ENCODE measurements around the gene RND3.

RND3 gene, protein sequence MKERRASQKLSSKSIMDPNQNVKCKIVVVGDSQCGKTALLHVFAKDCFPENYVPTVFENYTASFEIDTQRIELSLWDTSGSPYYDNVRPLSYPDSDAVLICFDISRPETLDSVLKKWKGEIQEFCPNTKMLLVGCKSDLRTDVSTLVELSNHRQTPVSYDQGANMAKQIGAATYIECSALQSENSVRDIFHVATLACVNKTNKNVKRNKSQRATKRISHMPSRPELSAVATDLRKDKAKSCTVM

DNA sequence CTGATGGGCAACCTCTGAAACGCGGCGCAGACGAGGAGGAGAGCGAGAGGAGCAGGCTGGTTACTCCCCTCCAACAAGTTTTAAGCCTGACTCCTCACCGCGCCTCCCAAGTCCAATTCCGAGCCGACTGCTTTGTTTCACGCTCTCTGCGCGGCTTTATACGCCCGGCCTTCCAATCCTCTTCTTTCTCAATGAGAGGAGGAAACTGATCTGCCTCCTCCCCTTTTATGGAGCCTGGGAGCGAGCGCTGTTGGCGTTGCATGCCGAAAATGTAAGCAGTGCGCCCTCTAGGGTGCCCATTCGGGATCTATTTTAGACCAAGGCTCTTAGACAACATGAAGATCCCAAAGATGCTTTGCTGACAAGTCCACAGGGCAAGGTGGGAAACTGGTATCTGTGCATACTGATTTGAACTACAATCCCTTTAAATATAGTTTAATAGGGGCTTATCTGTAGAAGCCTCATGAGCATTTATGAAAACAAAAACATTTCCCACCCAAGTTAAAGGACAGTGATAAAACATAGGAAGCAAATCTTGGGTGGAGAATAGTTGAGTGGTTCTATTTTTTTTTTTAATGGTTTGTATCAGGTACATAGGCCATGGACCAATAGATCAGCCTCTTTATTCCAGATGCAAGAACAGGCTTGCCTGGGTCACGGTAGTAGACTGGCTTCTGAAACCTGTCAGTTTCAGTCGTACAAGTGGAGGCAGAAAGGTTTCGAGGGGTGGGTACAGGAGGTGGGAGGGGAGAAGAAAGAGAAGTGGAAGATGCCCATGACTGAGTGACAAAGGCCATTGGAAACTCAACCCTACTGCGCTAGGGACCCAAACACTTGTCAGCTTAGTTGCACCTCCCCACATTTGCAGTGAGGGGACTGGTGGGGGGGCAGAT, at the start of gene RND3:
Gene RND3 (minus strand): TSS at position 131 of the 893 bp plus-strand sequence. CDS start 250 bp downstream, outside the sequence.
- DNase-seq, result peak in 1 of 2 experiments; percentile 49

DNA sequence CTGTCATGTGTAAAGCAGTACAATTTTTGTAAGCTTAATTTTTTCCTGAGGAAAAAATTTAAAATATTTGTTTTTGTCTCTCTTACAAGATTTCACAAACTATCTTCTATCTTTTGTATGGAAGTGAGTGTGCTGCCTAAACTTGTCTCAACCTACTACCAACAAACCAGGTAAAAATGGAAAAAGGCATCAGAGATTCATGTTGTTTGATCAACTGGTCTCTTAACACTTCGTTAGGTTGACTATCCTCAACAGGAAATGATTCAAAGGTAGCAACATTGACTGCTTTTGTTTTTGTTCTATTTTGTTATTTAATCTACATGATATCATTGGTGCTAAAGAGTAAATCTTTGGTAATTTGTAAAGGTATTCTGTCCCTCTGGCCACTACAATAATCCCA, 47.7 kb upstream of the RND3 start:
- DNase-seq, result no peak

DNA sequence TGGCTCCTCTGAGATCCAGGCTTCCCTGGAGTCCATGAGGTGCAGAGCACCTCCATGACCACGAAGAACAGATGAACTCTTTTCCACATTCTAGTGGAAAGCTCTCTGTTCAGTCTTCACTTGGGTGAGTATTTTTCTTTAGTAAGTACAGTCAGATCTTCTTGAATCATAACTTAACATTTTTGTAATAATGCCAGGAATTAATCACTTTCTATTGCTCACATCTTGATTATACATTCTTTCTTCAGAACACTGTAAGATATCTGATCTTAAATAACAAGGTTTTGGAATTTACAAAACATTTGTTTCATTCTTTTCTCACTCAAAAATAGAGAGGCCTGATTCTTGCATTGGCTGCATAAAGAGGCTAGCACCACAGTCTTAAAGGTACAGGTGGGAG, 45.4 kb upstream of the RND3 start:
- DNase-seq, result no peak

DNA sequence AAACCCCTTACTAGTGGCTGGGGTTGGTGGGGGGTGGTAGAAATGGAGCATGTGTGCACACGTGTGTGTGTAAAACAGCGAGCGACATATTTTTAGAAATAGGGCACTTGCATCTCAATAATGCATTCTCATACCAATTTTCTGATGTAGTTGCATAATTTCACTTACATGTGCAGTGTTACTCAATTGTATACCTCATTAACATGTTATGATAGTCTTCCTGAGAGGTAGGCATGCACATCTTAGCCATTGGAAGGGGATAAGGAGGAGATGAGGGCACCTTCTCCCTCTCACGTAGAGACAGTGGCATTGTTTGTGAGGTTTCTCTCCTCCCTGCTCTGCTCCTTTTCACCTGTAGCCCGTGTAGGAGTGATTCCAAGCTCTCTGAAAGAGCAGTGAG, 44.6 kb upstream of the RND3 start:
- no peak for DNase-seq

DNA sequence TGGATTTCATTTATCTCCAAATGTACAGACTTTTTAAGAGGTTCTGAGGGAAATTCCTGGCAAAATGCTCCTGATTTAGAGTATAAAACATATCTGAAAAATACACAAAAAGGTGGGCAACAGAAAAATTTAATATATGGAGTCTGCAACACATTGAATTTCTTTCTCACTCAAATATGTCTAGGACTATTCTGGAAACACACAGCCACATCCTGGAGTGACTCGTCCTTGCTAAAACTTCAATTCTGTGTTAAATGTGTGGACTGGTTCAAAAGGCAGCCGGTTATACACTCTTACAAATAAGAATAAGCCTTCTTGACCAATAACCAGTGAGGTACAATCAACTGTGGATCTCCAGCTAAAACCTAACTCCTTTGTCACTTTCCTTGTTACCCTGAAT, 44.1 kb upstream of the RND3 start:
- no peak for DNase-seq

DNA sequence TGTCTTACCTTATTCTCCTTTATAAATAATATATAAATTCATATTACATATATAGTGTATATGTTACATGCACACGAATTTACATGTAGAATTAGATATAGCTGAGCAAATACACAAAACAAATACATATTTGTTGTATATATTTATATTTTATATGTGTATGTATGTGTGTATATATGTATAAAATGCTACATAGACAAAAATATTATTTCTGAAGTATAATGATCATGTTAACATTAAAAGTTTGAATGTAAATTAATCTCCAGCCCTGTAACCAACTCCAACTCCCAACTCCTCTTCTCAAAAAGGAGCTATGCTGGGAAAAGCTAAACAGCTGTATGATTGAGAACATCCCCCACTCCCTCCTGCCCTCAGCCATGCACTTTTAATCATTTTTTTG, 42.7 kb upstream of the RND3 start:
- DNase-seq, result no peak

DNA sequence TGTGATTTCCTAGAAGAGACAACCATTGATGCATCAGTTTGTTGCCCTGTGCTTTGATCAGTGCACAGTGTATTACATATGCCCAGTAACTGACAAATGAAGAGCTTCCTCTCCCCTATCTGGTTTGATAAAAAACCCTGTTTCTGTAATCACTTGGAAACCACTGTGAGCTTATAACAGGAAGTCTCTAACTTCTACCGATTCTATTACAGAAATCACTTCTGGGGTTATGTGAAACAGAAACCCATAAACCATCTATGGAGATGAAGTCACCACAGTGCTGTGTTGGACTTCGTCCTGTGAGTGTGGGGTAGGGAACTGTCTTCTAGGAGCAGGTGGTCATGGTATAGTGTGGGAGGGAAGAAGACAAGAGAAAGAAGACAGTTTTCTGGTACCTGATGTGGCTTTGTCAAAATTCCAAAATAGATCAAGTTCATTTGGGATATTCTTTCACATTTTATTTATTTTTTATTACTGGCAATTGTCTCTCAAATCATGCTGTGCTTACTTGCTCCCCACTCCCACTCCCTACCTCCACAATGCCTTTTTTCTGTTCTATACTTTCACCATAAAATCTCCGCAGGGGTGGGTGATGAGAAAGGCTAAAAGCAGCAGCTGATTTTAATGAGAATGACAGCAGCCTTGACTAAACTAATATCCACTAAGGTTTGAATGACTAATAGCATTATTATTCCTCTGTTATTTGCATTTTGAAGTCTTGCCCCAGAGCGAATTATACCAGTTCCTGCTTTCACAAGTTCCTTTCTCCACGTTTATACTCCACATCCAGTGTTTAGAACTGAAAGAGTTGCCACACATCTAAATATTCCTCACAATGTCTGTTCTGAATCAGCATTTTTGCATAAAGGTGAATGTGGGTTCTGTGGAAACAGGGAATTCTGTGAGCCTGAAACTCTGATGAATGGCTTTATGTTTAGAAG, 41.7 kb upstream of the RND3 start:
- DNase-seq, result no peak

DNA sequence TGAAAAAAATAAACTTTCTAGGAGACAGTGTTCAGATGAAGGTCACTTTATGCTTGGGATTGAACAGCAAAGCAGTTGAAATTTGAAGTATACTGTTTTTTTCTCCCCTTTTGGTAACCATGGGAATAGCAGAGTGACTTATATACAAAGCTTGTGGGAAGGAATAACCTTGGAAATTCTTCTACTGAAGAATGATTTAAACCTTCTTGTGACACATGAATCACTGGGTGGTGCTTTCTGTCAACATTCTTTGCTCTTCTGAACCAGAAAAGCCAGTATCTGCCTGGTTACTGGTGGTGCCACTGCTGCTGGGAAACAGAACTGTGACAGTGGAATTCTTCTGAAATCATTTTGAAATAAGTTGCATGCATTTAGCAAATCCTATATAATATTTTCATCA, 39.4 kb upstream of the RND3 start:
- DNase-seq, result no peak

DNA sequence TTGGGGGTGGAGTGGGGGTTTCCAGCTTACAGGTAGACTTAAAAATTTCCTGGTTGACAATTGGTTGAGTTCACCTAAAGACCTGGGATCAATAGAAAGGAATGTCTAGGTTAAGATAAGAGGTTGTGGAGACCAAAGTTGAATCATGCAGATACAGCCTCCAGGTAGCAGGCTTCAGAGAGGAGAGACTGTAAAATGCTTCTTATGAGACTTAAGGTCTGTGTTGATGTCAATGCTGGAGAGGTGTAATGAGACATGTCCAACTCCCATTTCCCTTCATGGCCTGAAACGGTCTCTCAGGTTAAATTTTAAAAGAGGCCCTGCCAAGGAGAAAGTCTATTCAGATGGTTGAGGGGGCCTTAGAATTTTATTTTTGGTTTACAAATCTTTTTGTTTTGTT, 38.5 kb upstream of the RND3 start:
- no peak for DNase-seq

DNA sequence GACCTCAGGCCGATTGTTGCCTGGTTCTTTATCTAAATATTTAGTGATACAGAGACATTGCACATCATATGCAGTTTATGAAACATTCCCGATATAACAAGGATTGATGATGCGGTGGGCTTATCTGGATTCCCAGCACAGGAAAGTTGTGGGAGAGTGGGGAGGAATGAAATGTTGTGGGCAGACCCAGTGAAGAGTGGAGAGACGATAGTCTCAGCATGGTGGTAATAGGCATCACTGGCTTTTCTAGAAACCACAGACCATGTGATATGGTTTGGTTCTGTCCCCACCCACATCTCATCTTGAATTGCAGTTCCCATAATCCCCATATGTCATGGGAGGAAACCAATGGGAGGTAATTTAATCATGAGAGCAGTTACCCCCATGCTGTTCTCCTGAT, 34.8 kb upstream of the RND3 start:
- DNase-seq, result no peak

DNA sequence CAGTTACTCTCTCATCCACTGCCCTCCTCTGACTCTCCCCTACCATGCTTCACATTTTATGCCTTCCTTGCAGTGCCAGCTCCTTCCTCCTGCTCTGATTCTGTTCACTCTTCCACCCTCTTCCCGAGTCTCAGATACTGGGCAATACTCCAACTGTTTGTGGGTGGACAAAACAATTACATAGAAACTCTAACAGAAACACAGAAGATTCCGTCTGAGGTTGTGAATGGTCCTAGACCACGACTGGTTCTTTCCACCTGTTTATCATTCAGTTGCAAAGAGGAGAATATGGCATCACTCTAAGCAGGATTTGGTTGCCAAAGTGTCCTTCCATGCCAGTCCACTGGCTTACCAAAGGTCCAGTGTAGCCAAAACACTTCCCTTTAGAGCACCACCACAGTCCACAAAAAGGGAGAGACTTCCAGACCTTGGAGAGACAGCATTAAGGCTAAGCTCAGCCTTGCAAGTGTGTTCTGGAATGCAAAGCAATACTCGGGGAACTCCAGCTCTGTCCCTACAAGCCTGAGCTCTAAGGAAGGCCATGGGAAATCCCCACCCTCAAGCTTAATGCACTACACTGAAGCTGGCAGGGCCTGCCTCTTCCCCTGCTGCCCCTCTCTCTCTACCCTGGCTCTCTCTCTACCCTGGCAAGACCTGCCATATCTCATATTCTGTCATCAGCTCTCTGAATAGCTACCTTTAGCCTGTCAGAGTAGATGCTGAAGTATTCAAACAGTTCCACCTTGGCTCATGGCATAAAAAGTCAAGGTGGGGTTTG, 33.6 kb upstream of the RND3 start:
- no peak for DNase-seq

DNA sequence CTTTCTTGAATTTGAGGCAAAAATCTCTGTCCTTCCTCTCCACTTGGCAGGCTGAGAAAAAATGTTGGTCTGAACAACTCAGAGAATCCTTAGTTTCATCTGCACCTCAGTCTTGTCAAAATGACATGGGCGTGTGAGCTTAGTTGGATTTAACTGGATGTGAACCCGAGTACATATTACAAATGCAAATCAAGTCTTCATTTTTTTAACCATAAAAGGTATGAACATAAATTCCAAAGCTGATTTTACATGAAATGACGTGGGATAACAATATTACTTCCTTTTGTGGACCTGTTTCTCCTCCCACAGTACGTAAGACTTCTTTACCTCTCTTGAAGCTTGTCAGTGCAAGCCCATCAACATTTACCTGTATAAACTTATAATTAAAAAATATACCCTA, 32.6 kb upstream of the RND3 start:
- DNase-seq, result no peak

DNA sequence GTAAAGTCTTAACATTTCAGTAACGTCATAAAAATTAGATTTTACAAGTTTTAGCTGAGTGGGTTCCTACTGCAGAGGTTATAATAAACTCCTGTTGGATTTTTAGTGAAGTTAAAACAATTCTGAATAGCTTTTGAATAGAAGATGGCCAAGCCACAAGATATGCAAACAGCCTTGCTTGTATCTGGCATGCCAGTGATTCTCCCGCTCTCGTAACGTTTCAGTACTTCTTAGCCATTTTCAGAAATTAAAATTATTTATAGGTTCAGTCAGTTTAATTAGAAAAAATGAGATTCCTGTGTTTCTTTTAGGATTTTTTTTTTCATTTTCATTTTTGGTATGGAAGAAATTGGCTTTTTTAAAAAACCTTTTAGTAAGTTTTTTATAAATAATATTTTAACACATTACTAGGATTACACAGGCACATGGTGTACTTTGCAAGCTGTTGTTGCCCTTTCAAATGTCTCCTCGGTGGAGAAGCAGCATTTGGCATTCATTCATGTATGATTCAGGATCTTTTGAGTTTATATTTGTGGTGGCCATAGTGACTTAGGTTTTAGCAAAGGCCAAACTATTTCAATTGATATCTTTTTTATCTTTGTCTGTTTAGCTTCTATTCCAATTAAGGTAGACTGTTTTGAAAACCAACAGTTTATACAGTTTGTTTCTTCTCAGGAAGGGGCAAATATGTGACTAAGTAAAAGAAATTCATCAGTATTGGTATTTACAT, 30.6 kb upstream of the RND3 start:
- DNase-seq, result no peak

DNA sequence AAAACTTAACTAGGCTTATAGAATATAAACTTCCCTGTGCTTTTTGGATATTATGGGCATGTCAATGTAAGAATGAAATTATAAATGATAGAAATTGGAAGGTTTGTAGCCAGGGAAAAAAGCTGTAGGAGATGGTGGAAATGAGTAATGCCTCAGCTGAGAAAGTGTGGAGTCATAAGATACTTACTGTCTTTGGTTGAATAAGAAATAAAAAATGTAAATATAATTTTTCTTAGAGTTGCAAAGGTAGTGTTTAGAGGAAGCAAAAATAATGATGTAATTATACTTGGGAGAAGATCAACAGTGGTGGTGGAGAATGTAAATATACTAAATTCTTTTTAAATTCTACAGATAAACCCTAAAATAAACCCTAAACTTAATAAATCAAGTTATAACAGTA, 26.2 kb upstream of the RND3 start:
- no peak for DNase-seq

DNA sequence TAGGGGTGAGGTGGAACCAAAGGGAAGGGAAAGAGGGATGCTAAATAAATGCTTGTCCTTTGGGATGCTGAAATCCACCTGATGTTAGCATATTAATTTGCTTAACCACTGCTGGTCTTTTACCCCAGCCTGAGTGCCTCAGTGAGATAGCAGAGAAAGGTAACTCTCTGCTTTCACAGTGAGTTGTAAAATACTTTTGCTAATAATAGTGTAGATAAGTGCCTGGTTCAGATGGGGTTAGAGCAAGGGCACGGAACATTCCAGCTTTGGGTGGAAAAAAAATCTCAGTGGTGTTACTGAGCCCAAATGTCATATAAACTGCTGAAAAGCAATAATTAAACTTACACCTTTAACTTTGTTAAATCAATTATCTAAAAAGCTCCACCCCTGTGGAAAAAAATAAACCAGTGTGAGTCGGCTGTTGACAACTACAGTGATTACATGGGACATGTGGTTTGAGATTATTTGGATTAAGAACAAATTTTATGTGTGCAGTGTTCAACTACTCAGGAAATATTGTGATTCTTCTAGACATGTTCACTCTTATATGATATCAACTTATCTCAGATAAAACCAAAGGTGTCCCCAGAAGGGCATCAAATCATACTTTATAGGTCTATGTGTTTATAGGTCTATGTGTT, 21.1 kb upstream of the RND3 start:
- no peak for DNase-seq

DNA sequence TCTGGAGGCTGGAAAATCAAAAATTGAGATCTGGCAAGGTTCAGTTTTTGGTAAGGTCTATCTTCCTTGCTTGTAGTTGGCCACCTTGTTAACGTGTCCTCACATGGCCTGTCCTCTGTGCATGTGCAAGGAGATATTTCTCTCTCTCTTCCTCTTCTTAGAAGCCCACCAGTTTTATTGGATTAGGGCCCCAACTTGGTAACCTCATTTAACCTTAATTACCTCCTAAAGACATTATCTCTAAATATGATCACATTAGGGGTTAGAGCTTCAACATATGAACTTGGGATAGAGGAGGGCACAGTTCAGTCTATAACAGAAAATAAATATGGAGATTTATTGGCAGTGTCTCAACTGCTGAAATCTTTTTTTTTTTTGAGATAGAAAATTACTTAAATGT, 19.6 kb upstream of the RND3 start:
- no peak for DNase-seq

DNA sequence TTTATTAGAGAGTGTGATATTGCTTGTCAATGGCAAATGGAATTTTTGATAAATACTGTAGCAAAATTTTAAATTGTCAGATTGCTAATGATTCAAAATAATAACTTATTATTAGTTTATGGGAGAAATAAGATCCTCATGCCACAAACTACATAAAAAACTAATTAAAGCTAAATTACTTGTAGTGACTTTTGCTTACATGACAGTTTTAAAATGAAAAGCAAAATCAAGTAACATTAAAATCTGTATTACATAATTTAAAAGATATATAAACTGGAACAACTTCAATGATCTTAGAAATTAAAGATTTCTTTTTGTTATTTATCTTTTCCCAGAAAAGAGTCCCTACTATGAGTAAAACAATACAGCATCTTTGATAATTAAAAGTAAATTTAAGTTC, 17.7 kb upstream of the RND3 start:
- no peak for DNase-seq

DNA sequence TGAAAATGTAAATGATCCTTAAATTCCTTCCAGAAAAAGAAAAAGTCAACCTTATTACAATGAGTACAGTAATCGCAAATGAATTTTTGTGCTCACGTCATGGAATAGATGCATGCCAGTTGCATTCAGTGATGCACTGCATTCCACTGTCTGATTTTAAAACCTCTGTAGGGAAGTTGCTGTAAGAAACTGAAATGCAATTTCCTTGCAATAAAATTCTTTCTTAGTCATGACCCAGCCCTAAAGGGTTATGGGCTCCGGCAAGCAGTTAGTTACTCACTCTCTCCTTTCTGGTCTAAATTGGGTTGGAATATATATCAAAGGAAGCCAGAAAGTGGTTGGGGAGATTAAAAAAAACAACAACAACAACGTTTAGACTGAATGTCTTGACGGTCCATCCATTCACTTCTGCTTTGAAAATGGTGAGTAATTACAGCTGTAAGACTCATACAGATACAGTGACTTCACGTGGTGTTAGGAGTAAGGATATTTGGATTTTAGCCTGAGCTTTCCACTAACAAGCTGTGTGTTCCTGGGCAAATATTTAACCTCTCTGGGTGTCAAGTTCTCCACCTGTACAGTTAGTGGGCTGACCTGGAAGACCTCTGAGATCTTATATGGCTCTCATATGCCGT, 8.6 kb upstream of the RND3 start:
- DNase-seq, result no peak

DNA sequence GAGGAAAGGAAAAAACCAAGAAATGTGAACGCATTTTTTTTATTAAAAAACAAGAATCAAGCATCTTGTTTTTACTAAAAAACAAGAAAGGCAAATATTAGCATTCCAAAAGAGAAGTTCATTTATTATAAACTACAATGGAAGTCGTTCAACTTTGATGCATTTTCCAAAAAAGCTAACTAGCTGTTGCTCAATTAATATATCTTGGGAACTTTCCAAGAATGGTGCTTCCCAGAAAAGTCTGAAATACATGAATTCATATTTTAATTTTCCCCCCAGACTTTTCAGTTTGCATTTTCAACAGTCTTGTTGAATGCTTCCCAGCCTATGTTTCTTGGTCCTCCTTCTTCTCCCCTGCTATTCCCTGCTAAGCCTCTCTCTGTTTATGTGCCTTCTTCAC, 7.5 kb upstream of the RND3 start:
- DNase-seq, result no peak

DNA sequence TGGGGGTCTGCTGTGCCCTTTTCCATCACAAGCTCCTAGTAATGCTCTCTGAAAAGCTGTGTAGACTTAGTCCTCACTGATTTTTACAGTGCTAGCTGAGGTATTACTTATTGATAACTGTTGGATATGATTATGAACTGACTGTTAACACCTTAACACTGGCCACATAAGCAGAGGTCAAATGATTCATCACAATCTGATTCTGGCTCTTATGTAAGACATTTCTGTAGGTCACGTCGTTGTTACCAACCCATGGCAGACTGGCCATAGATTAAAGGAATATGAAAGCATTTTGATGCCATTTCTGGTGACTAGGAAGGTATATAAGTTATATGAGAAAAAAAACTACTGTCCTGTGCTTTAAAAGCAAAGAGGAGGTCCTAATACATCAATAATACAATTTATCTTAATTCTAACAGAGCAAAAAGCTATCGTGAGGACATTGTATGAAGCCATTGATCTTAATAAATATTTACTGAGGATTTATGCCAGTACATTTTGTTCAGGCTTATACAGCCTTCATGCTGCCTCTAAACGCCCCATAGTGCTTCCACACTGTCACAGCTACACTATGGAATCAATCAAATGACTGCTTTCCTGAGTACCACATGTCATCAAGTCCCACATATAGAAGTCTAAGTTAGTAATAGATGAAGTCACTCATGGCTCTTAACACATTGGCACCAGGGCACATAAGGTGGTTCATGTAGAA, 6.9 kb upstream of the RND3 start:
- no peak for DNase-seq
